OCI-LY7 (cell line): ENCODE data around the gene ADAMTS2. TPM values are rescaled to one million over a fixed set of nuclear protein-coding genes. Genes with fewer than 3 reads are reported as not detected.

Source experiments
- BruUV-seq: library from RNA; stranded (reverse); fragments of 400-500 nt; replicated peaks from 2 replicates; lab custom pipeline; 2021; lab: Mats Ljungman, UMichigan
- CTCF ChIA-PET: fragments of 300-600 bp; sonication (Branson Sonifier 250); formaldehyde crosslinking; loops from one replicate; lab custom pipeline; 2022; ENCODE audit warnings: antibody characterized with exemption; ENCODE audit not compliant: unreplicated experiment; lab: Charles Lee
- POLR2A ChIA-PET: fragments of 300-600 bp; sonication (Branson Sonifier 250); formaldehyde crosslinking; loops from one replicate; lab custom pipeline; 2022; ENCODE audit warnings: antibody characterized with exemption; lab: Charles Lee
- DNase-seq: peaks from one replicate; pipeline ENCODE4 v3.0.0-alpha.2; 2015; ENCODE audit warnings: low spot score
- H2AFZ ChIP-seq: fragments of 200-600 bp; sonication (generic), shearing (Covaris generic); 2 replicates; pipeline ENCODE4 v1.6.1; 2014; ENCODE audit warnings: mild to moderate bottlenecking, antibody characterized with exemption, low read length, moderate library complexity
- H3K27ac ChIP-seq: fragments of 200-600 bp; sonication (generic); 2 replicates; pipeline ENCODE4 v1.5.1; 2014; ENCODE audit warnings: mixed run types, low read depth, mild to moderate bottlenecking, moderate library complexity, low read length, inconsistent platforms; ENCODE audit not compliant: poor library complexity, severe bottlenecking
- H3K36me3 ChIP-seq: fragments of 200-600 bp; sonication (generic); 2 replicates; pipeline ENCODE4 v1.6.1; 2014; ENCODE audit warnings: mild to moderate bottlenecking, antibody characterized with exemption, low read length, moderate library complexity, mixed read lengths; ENCODE audit not compliant: insufficient read depth
- H3K4me1 ChIP-seq: fragments of 200-600 bp; sonication (generic); 2 replicates; pipeline ENCODE4 v1.5.1; 2014; ENCODE audit warnings: mild to moderate bottlenecking, low read length; ENCODE audit not compliant: insufficient read depth, poor library complexity, severe bottlenecking
- H3K4me2 ChIP-seq: fragments of 200-600 bp; sonication (generic); 2 replicates; pipeline ENCODE4 v1.6.1; 2014; ENCODE audit warnings: mild to moderate bottlenecking, low read length
- H3K4me3 ChIP-seq: fragments of 200-600 bp; sonication (generic); 2 replicates; pipeline ENCODE4 v1.5.1; 2014; ENCODE audit warnings: mild to moderate bottlenecking, low read depth, low read length; ENCODE audit not compliant: poor library complexity, severe bottlenecking
- H3K79me2 ChIP-seq: fragments of 200-600 bp; sonication (generic); 2 replicates; pipeline ENCODE4 v1.6.1; 2016; ENCODE audit warnings: low read depth, mild to moderate bottlenecking, low read length, moderate library complexity, mixed read lengths; ENCODE audit not compliant: insufficient read depth
- H3K9me2 ChIP-seq: fragments of 200-600 bp; sonication (generic); 2 replicates; pipeline ENCODE4 v1.6.1; 2016; ENCODE audit warnings: mild to moderate bottlenecking, low read length, mixed read lengths; ENCODE audit not compliant: insufficient read depth
- H3K9me3 ChIP-seq: fragments of 200-600 bp; sonication (generic); 2 replicates; pipeline ENCODE4 v1.6.1; 2014; ENCODE audit warnings: mild to moderate bottlenecking, mixed run types, low read length, mixed read lengths
- H4K20me1 ChIP-seq: fragments of 200-600 bp; sonication (generic); 2 replicates; pipeline ENCODE4 v1.6.1; 2014; ENCODE audit warnings: mild to moderate bottlenecking, antibody characterized with exemption, low read length, moderate library complexity, mixed read lengths; ENCODE audit not compliant: insufficient read depth
- EZH2phosphoT487 ChIP-seq: fragments of 200-600 bp; sonication (generic); IDR thresholded peaks from 2 replicates; pipeline ENCODE4 v1.6.1; 2018; ENCODE audit warnings: low read depth, borderline replicate concordance, mild to moderate bottlenecking, mixed run types, antibody characterized with exemption, low read length, moderate library complexity, mixed read lengths
- intact Hi-C: fragments of 100-400 bp; cut with micrococcal nuclease; formaldehyde crosslinking; loops from one replicate; pipeline ENCODE4 v1.10.0; 2022; ENCODE audit not compliant: unreplicated experiment
- total RNA-seq, 2 experiments: library from RNA; depleted of rRNA in 1 of 2; stranded (reverse); fragments of >200 nt in 1 of 2; shearing (Covaris generic) in 1 of 2; gene quantifications; 2 replicates each; pipeline ENCODE4 v1.2.3, GENCODE V29; 2014 to 2022
- TF ChIP-seq, protein P1 (sequence below): fragments of 200-600 bp; sonication (generic); conservative IDR thresholded peaks from 2 replicates; pipeline ENCODE4 v1.5.1; 2014; ENCODE audit warnings: mild to moderate bottlenecking, antibody characterized with exemption, low read length, moderate library complexity, mixed read lengths

Gene ADAMTS2
- total RNA-seq, 2 experiments from 2014 or later = not detected

GRCh38 chr5:179292202-179292601, 53.1 kb downstream of the ADAMTS2 start:
- Histone ChIP-seq H3K27ac (no peak overlapping the region), H3K79me2 (no peaks in the 10 kb centered on the region), H3K4me2 (no peak overlapping the region), H3K9me3 (no peaks in the 10 kb centered on the region), H3K36me3 (no peaks in the 10 kb centered on the region), H2AFZ (no peak overlapping the region), H3K4me1 (no peaks in the 10 kb centered on the region), H3K9me2 (no peaks in the 10 kb centered on the region), H3K4me3 (no peak overlapping the region), H4K20me1 (no peaks in the 10 kb centered on the region)
- POLR2A ChIA-PET = no interaction called here
- BruUV-seq = no TSS peak
- CTCF ChIA-PET = no interaction called here
- DNase-seq = no peak
- intact Hi-C loops = no loop called here
- TF ChIP-seq, protein P1, sequence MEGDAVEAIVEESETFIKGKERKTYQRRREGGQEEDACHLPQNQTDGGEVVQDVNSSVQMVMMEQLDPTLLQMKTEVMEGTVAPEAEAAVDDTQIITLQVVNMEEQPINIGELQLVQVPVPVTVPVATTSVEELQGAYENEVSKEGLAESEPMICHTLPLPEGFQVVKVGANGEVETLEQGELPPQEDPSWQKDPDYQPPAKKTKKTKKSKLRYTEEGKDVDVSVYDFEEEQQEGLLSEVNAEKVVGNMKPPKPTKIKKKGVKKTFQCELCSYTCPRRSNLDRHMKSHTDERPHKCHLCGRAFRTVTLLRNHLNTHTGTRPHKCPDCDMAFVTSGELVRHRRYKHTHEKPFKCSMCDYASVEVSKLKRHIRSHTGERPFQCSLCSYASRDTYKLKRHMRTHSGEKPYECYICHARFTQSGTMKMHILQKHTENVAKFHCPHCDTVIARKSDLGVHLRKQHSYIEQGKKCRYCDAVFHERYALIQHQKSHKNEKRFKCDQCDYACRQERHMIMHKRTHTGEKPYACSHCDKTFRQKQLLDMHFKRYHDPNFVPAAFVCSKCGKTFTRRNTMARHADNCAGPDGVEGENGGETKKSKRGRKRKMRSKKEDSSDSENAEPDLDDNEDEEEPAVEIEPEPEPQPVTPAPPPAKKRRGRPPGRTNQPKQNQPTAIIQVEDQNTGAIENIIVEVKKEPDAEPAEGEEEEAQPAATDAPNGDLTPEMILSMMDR = no peak
- TF ChIP-seq EZH2phosphoT487 = no peak

GRCh38 chr5:179290681-179291540, 54.4 kb downstream of the ADAMTS2 start:
- no peak overlapping the region for H2AFZ ChIP-seq
- BruUV-seq = no TSS peak
- ChIA-PET CTCF (no interaction called here), POLR2A (no interaction called here)
- no peak overlapping the region for H3K27ac ChIP-seq
- no peak for DNase-seq
- no peak overlapping the region for H3K4me3 ChIP-seq
- H3K9me2 ChIP-seq = no peaks in the 10 kb centered on the region
- H3K4me2 ChIP-seq = no peak overlapping the region
- H4K20me1 ChIP-seq = no peaks in the 10 kb centered on the region
- TF ChIP-seq, protein P1 = no peak
- TF ChIP-seq EZH2phosphoT487 = no peak
- H3K4me1 ChIP-seq = no peaks in the 10 kb centered on the region
- no peaks in the 10 kb centered on the region for H3K9me3 ChIP-seq
- no peaks in the 10 kb centered on the region for H3K36me3 ChIP-seq
- no peaks in the 10 kb centered on the region for H3K79me2 ChIP-seq
- intact Hi-C loops = no loop called here

DNA sequence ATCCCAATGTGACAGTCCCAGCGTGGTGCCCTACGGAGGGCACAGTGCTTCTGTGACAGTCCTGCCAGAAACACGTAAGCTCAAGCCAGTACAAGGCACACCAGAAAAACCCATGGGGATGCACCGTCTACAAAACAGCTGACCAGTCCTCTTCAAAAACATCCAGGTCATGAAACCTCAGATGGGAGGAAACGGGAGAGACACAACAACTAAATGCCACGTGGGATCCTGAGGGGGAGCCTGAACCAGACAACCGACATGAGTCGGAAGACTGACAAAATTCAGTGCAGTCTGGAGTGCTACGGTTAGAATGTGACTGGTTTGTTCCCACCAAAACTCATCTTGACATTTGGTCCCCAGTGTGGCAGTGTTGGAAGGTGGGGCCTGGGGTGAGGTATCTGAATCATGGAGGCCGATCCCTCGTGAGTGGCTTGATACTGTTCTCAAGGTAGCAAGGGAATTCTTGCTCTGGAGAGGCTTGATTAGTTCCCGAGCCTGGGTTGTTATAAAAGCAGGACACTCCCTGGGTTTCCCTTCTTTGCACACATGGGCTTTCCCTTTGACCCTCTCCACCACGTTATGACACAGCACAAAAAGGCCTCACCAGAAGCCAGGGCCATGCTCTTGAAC, 55.4 kb downstream of the ADAMTS2 start:
- no peak for DNase-seq
- no peak for TF ChIP-seq EZH2phosphoT487
- TF ChIP-seq, protein P1 = no peak
- Histone ChIP-seq H2AFZ (no peak overlapping the region), H4K20me1 (no peaks in the 10 kb centered on the region), H3K36me3 (no peaks in the 10 kb centered on the region), H3K4me1 (no peaks in the 10 kb centered on the region), H3K4me3 (no peak overlapping the region), H3K9me3 (no peaks in the 10 kb centered on the region), H3K27ac (no peak overlapping the region), H3K79me2 (no peaks in the 10 kb centered on the region), H3K4me2 (no peak overlapping the region), H3K9me2 (no peaks in the 10 kb centered on the region)
- BruUV-seq = no TSS peak
- intact Hi-C loops = no loop called here
- POLR2A ChIA-PET = no interaction called here
- CTCF ChIA-PET = no interaction called here
